ENCODE data around the gene ATP6AP1. TPM values are rescaled to one million over a fixed set of nuclear protein-coding genes. Genes with fewer than 3 reads are reported as not detected.

The ATP6AP1 gene
- total and polyA plus RNA-seq, 2 experiments from 2014 or later: 37.7 to 52.1 TPM

DNA sequence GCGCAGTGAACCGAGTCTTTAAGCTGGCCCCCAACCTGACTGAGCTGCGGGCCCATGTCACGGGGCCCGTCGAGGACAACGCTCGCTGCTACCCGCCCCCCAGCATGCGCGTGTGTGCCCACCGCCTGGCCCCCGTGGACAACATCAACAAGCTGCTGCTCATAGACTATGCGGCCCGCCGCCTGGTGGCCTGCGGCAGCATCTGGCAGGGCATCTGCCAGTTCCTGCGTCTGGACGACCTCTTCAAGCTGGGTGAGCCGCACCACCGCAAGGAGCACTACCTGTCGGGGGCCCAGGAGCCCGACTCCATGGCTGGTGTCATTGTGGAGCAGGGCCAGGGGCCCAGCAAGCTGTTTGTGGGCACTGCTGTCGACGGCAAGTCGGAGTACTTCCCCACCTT is 31.8 kb downstream of the ATP6AP1 start:
- H3K4me3 Mint-ChIP-seq: no peak overlapping the region
- H3K4me3 ChIP-seq: no peak overlapping the region
- H3K4me2 ChIP-seq: no peak overlapping the region
- H3K27me3 Mint-ChIP-seq (ENCODE audit: insufficient read depth, low read depth, poor library complexity): peaks cover 5% of the 10 kb centered on the region
- H3K9me3 Mint-ChIP-seq: no peaks in the 10 kb centered on the region
- H3K27me3 ChIP-seq (ENCODE audit: insufficient read depth): no peaks in the 10 kb centered on the region; the same call in 1 of the 2 replicates
- H4K20me1 ChIP-seq (replicated peaks; ENCODE audit: insufficient read depth): no peaks in the 10 kb centered on the region
- H3K27ac ChIP-seq (ENCODE audit: low read depth): no peak overlapping the region
- no peak overlapping the region for H2AFZ ChIP-seq
- no peak for ATAC-seq
- no peak for DNase-seq (ENCODE audit: low spot score)
- no peaks in the 10 kb centered on the region for H3K36me3 ChIP-seq (ENCODE audit: insufficient read depth)
- H3F3A ChIP-seq (replicated peaks; ENCODE audit: low read depth): no peaks in the 10 kb centered on the region
- no peaks in the 10 kb centered on the region for H3K4me1 ChIP-seq (ENCODE audit: insufficient read depth)
- H3K4me1 Mint-ChIP-seq: no peaks in the 10 kb centered on the region; the same call in 2 of the 3 replicates
- no peaks in the 10 kb centered on the region for H3K9me2 ChIP-seq (ENCODE audit: insufficient read depth)
- no peak overlapping the region for H3K27ac Mint-ChIP-seq
- peaks cover 13% of the 10 kb centered on the region; the same call in 2 of the 3 replicates for H3K36me3 Mint-ChIP-seq (ENCODE audit: low read depth)
- TF ChIP-seq ZNF331 (CRISPR knock-in tag; IDR thresholded peaks at IDR 0.05; ENCODE audit: low read depth): no peak
- TF ChIP-seq, protein P1, sequence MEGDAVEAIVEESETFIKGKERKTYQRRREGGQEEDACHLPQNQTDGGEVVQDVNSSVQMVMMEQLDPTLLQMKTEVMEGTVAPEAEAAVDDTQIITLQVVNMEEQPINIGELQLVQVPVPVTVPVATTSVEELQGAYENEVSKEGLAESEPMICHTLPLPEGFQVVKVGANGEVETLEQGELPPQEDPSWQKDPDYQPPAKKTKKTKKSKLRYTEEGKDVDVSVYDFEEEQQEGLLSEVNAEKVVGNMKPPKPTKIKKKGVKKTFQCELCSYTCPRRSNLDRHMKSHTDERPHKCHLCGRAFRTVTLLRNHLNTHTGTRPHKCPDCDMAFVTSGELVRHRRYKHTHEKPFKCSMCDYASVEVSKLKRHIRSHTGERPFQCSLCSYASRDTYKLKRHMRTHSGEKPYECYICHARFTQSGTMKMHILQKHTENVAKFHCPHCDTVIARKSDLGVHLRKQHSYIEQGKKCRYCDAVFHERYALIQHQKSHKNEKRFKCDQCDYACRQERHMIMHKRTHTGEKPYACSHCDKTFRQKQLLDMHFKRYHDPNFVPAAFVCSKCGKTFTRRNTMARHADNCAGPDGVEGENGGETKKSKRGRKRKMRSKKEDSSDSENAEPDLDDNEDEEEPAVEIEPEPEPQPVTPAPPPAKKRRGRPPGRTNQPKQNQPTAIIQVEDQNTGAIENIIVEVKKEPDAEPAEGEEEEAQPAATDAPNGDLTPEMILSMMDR (conservative IDR thresholded peaks at IDR 0.05; ENCODE audit: low read depth in 2 of 2): no peak
- no peak for TF ChIP-seq EZH2 (IDR thresholded peaks at IDR 0.05; ENCODE audit: low read depth, unreplicated experiment)
- TF ChIP-seq REST (IDR thresholded peaks at IDR 0.05; ENCODE audit: unreplicated experiment): no peak
- no peak for TF ChIP-seq CREB1 (CRISPR knock-in tag; IDR thresholded peaks at IDR 0.05; ENCODE audit: low read depth)
- TF ChIP-seq EZH2phosphoT487 (IDR thresholded peaks at IDR 0.05; ENCODE audit: unreplicated experiment): no peak
- TF ChIP-seq STAT1 (IDR thresholded peaks at IDR 0.05; ENCODE audit: unreplicated experiment): no peak
- TF ChIP-seq NANOG (IDR thresholded peaks at IDR 0.05; ENCODE audit: borderline replicate concordance): no peak
- TF ChIP-seq ZNF114 (CRISPR knock-in tag; IDR thresholded peaks at IDR 0.05): no peak
- TF ChIP-seq, protein P2, sequence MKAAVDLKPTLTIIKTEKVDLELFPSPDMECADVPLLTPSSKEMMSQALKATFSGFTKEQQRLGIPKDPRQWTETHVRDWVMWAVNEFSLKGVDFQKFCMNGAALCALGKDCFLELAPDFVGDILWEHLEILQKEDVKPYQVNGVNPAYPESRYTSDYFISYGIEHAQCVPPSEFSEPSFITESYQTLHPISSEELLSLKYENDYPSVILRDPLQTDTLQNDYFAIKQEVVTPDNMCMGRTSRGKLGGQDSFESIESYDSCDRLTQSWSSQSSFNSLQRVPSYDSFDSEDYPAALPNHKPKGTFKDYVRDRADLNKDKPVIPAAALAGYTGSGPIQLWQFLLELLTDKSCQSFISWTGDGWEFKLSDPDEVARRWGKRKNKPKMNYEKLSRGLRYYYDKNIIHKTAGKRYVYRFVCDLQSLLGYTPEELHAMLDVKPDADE (IDR thresholded peaks at IDR 0.05): no peak
- TF ChIP-seq, protein P3, sequence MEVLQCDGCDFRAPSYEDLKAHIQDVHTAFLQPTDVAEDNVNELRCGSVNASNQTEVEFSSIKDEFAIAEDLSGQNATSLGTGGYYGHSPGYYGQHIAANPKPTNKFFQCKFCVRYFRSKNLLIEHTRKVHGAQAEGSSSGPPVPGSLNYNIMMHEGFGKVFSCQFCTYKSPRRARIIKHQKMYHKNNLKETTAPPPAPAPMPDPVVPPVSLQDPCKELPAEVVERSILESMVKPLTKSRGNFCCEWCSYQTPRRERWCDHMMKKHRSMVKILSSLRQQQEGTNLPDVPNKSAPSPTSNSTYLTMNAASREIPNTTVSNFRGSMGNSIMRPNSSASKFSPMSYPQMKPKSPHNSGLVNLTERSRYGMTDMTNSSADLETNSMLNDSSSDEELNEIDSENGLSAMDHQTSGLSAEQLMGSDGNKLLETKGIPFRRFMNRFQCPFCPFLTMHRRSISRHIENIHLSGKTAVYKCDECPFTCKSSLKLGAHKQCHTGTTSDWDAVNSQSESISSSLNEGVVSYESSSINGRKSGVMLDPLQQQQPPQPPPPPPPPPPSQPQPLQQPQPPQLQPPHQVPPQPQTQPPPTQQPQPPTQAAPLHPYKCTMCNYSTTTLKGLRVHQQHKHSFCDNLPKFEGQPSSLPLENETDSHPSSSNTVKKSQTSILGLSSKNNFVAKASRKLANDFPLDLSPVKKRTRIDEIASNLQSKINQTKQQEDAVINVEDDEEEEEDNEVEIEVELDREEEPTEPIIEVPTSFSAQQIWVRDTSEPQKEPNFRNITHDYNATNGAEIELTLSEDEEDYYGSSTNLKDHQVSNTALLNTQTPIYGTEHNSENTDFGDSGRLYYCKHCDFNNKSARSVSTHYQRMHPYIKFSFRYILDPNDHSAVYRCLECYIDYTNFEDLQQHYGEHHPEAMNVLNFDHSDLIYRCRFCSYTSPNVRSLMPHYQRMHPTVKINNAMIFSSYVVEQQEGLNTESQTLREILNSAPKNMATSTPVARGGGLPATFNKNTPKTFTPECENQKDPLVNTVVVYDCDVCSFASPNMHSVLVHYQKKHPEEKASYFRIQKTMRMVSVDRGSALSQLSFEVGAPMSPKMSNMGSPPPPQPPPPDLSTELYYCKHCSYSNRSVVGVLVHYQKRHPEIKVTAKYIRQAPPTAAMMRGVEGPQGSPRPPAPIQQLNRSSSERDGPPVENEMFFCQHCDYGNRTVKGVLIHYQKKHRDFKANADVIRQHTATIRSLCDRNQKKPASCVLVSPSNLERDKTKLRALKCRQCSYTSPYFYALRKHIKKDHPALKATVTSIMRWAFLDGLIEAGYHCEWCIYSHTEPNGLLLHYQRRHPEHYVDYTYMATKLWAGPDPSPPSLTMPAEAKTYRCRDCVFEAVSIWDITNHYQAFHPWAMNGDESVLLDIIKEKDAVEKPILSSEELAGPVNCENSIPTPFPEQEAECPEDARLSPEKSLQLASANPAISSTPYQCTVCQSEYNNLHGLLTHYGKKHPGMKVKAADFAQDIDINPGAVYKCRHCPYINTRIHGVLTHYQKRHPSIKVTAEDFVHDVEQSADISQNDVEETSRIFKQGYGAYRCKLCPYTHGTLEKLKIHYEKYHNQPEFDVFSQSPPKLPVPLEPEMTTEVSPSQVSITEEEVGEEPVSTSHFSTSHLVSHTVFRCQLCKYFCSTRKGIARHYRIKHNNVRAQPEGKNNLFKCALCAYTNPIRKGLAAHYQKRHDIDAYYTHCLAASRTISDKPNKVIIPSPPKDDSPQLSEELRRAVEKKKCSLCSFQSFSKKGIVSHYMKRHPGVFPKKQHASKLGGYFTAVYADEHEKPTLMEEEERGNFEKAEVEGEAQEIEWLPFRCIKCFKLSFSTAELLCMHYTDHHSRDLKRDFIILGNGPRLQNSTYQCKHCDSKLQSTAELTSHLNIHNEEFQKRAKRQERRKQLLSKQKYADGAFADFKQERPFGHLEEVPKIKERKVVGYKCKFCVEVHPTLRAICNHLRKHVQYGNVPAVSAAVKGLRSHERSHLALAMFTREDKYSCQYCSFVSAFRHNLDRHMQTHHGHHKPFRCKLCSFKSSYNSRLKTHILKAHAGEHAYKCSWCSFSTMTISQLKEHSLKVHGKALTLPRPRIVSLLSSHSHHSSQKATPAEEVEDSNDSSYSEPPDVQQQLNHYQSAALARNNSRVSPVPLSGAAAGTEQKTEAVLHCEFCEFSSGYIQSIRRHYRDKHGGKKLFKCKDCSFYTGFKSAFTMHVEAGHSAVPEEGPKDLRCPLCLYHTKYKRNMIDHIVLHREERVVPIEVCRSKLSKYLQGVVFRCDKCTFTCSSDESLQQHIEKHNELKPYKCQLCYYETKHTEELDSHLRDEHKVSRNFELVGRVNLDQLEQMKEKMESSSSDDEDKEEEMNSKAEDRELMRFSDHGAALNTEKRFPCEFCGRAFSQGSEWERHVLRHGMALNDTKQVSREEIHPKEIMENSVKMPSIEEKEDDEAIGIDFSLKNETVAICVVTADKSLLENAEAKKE (CRISPR knock-in tag; IDR thresholded peaks at IDR 0.05): no peak
- no peak for TF ChIP-seq POLR2AphosphoS5 (IDR thresholded peaks at IDR 0.05; ENCODE audit: low read depth)
- no peak for TF ChIP-seq JUNB (IDR thresholded peaks at IDR 0.05; ENCODE audit: unreplicated experiment)
- no peaks in the 10 kb centered on the region for H3K79me2 ChIP-seq (replicated peaks; ENCODE audit: insufficient read depth)
